ENCODE measurements around the gene HSPB1. TPM values are rescaled to one million over a fixed set of nuclear protein-coding genes. Genes with fewer than 3 reads are reported as not detected.
A peak's percentile ranks its signal among the peaks of the same experiment; 100 is the strongest.
"Not testable (repeated sequence)": the region's sequence is repeated elsewhere in the genome, so short reads cannot be mapped to it uniquely, and the experiment has no call there.

Gene HSPB1
- total RNA-seq, 6 experiments from 2014 or later: 1,016 to 1,211 (median 1,126) TPM

DNA sequence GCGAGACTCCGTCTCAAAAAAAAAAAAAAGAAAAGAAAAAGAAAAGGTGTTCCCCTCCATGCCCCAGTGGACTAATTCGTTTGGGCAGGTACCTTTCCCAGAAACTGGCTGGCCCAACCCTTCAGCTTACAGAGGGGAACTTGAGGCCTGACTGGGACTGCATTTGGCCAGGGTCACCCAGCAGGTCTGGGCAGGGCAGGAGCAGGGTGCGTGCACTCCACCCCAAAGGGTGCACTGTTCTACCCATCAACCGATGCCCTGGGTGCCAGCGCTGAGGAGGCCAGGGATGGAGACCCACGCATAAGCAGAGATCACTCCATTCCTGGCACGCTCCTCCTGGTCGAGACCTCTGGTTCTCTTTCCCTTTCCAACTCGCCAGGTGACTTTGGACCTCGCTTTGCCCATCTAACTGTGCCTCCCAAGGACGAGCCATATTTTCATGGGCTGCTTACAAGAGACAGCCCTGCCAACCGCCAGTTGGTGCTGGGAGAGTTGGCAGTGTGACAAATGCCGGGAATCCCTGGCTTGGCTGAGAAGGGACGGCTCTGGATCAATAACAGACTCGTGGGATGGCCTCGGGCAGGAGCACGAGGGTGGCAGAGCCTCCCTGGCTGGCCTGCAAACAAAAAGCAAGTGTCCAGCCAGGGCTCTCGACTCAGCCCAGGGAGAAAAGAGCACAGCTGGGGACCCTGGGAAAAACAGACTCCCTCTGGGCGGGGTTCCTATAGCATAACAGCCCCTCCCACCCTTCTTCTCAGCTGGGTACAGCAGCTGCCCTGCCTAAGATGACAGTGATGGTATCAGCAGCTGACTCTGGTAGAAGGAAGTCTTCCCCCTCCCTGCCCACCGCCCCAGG is 7.9 kb downstream of the HSPB1 start:
- DNase-seq: no peak
- Mint-ChIP-seq H3K27me3 (ENCODE audit: insufficient read depth) (no peaks in the 10 kb centered on the region; the same call in 1 of the 2 replicates), H3K9me3 (no peaks in the 10 kb centered on the region), H3K4me1 (ENCODE audit: low read depth) (peaks cover 16% of the 10 kb centered on the region), H3K36me3 (ENCODE audit: low read depth) (0 out of 2 replicates have a peak, but pooled peaks cover 4% of the 10 kb centered on the region), H3K27ac (no peak overlapping the region), H3K4me3 (no peak overlapping the region)
- TF ChIP-seq, protein P1, sequence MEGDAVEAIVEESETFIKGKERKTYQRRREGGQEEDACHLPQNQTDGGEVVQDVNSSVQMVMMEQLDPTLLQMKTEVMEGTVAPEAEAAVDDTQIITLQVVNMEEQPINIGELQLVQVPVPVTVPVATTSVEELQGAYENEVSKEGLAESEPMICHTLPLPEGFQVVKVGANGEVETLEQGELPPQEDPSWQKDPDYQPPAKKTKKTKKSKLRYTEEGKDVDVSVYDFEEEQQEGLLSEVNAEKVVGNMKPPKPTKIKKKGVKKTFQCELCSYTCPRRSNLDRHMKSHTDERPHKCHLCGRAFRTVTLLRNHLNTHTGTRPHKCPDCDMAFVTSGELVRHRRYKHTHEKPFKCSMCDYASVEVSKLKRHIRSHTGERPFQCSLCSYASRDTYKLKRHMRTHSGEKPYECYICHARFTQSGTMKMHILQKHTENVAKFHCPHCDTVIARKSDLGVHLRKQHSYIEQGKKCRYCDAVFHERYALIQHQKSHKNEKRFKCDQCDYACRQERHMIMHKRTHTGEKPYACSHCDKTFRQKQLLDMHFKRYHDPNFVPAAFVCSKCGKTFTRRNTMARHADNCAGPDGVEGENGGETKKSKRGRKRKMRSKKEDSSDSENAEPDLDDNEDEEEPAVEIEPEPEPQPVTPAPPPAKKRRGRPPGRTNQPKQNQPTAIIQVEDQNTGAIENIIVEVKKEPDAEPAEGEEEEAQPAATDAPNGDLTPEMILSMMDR (IDR thresholded peaks at IDR 0.05): no peak

DNA sequence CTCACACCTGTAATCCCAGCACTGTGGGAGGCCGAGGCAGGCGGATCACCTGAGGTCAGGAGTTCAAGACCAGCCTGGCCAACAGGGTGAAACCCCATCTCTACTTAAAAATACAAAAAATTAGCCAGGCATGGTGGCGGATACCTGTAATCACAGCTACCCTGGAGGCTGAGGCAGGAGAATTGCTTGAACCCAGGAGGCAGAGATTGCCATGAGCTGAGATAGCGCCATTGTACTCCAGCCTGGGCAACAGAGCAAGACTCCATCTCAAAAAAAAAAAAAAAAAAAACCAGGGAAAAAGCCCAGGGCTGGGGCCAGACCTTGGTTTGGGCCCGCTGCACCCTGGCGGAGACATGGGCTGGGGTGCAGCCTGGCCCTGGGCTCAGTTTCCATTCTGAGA is 9.4 kb downstream of the HSPB1 start:
- H3K9me3 Mint-ChIP-seq; H3K36me3 Mint-ChIP-seq (ENCODE audit: low read depth); DNase-seq; H3K27ac Mint-ChIP-seq; H3K4me3 Mint-ChIP-seq; H3K27me3 Mint-ChIP-seq (ENCODE audit: insufficient read depth): not testable (repeated sequence)
- peaks cover 11% of the 10 kb centered on the region for H3K4me1 Mint-ChIP-seq (ENCODE audit: low read depth)

DNA sequence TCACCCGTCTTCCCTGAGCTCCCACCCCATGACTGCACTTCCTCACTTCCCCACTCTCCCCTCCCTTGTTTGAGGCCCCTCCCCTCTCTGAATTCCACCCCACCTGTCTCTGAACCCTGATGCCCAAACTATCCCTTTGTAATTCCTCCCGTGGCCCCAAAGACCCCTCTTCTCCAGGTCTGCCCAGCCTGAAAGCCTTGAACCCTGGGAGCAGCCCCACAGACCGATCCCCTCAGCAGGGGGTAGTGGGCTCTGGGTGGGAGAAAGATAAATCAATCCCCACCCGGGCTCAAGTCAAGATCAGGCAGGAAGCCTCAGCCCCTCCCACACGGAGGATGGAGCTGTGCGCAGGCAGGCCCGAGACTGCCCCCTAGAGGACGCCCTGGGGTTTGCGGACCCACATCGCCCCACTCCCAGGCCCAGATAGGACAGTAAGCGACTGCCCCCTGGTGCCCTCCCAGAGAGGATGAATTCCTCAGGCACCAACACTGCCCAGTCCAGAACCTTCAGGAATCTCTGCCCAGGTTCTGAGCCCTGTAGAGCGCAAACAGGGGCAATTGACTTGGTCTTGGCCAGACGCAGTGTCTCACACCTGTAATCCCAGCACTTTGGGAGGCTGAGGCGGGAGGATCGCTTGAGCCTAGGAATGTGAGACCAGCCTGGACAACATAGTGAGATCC is 11.7 kb downstream of the HSPB1 start:
- H3K27me3 Mint-ChIP-seq (ENCODE audit: insufficient read depth): no peaks in the 10 kb centered on the region; the same call in 1 of the 2 replicates
- DNase-seq: peak; percentile 86
- no peaks in the 10 kb centered on the region for H3K9me3 Mint-ChIP-seq
- peak overlapping the region; percentile 49; the same call in 1 of the 2 replicates for H3K27ac Mint-ChIP-seq
- TF ChIP-seq, protein P1 (IDR thresholded peaks at IDR 0.05): peak; percentile 100
- H3K36me3 Mint-ChIP-seq (ENCODE audit: low read depth): no peaks in the 10 kb centered on the region
- peaks cover 24% of the 10 kb centered on the region for H3K4me1 Mint-ChIP-seq (ENCODE audit: low read depth)
- peak overlapping the region; percentile 50; the same call in 1 of the 2 replicates for H3K4me3 Mint-ChIP-seq

DNA sequence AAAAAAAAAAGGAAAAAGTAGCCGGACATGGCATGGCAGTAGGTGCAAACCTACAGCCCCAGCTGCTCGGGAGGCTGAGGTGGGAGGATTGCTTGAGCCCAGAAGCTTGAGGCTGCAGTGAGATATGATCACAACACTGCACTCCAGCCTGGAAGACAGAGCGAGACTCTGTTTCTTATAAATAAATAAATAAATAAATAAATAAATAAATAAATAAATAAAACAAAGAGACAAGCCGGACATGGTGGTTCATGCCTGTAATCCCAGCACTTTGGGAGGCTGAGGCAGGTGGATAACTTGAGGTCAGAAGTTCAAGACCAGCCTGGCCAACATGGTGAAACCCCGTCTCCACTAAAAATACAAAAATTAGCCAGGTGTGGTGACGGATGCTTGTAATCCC is 12.3 kb downstream of the HSPB1 start:
- not testable (repeated sequence) for H3K9me3 Mint-ChIP-seq; H3K4me3 Mint-ChIP-seq; DNase-seq; H3K27ac Mint-ChIP-seq; H3K27me3 Mint-ChIP-seq (ENCODE audit: insufficient read depth); H3K36me3 Mint-ChIP-seq (ENCODE audit: low read depth)
- peaks cover 27% of the 10 kb centered on the region for H3K4me1 Mint-ChIP-seq (ENCODE audit: low read depth)

DNA sequence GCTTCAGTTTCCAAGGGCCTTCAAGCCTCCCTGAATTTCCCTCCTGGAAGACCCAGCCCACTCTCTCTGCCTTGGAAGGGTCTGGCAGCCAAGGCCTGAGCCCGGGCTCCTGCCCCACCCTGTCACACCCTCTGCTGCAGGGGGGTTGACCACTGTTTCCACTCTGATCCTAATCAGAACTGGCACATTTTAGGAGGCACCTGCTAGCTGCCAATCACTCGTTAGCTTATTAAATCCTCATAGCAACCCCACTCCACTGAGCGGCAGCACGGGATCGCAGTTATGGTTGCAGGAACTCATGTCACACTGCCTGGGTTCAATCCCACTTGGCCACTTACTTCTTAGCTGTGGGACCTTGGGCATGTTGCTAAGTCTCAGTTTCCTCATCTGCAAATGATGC is 12.9 kb downstream of the HSPB1 start:
- no peak overlapping the region for H3K4me3 Mint-ChIP-seq
- peaks cover 32% of the 10 kb centered on the region for H3K4me1 Mint-ChIP-seq (ENCODE audit: low read depth)
- no peaks in the 10 kb centered on the region for H3K9me3 Mint-ChIP-seq
- DNase-seq: no peak
- H3K27me3 Mint-ChIP-seq (ENCODE audit: insufficient read depth): no peaks in the 10 kb centered on the region; the same call in none of the 2 replicates
- peaks cover 2% of the 10 kb centered on the region; the same call in 1 of the 2 replicates for H3K36me3 Mint-ChIP-seq (ENCODE audit: low read depth)
- TF ChIP-seq, protein P1 (IDR thresholded peaks at IDR 0.05): no peak
- no peak overlapping the region for H3K27ac Mint-ChIP-seq

DNA sequence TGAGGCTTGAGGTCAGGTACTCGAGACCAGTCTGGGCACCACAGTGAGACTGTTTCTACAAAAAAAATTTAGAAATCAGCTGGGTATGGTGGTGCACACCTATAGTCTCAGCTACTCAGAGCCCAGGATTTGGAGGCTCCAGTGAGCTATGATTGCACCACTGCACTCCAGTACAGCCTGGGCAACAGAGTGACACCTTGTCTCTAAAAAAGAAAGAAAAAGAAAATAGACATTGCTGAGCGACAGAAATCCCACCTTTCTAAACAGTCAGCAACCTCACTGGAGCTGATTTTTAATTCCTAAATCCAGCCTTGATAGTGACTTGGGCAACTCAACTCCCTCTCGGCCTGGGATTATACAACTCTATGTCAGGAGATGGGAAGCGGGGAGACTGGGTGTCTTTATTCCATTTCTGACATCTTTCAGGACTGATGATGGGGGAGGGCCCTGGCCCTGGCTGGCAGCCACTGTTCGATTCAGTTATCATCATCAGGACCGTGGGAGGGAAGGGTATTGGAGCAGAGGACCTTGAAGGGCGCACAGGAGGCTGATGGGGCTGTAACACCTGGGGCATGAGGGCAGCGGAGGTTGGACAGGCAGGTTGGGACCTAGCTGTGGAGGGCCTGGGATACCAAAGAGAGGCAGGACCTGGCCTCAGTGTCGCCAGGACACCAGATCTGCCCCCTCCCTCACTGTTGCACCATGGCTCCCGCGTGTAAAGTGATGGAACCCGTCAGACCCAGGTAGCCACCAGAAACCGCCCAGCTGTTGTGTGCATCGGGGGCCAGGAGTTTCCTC is 14.7 kb downstream of the HSPB1 start:
- no peaks in the 10 kb centered on the region for H3K9me3 Mint-ChIP-seq
- peaks cover 16% of the 10 kb centered on the region; the same call in 1 of the 2 replicates for H3K36me3 Mint-ChIP-seq (ENCODE audit: low read depth)
- peak overlapping the region; percentile 85 for H3K4me3 Mint-ChIP-seq
- no peaks in the 10 kb centered on the region; the same call in none of the 2 replicates for H3K27me3 Mint-ChIP-seq (ENCODE audit: insufficient read depth)
- DNase-seq: no peak
- TF ChIP-seq, protein P1 (IDR thresholded peaks at IDR 0.05): no peak
- peaks cover 38% of the 10 kb centered on the region for H3K4me1 Mint-ChIP-seq (ENCODE audit: low read depth)
- H3K27ac Mint-ChIP-seq: peak overlapping the region; percentile 87

Data from HFFc6 (cell line).